Tibial nerve (tissue), 3 donors: ENCODE data around the gene PAPPA.

Source experiments
- CTCF ChIP-seq, 5 experiments: fragments of 200-600 bp in 3 of 5; fragments of 450-650 bp in 2 of 5; sonication (generic) in 3 of 5; IDR thresholded peaks; one replicate each; pipeline ENCODE4 v1.5.1; 2016 to 2019; ENCODE audit warnings: antibody characterized with exemption in 5 of 5, mild to moderate bottlenecking in 3 of 5, moderate library complexity in 2 of 5
- POLR2A ChIP-seq, 2 donors: fragments of 450-650 bp; IDR thresholded peaks; one replicate each; pipeline ENCODE4 v1.6.1; 2017; ENCODE audit warnings: antibody characterized with exemption in 2 of 2, mild to moderate bottlenecking in 2 of 2, moderate library complexity in 2 of 2

GRCh38 chr9:116349684-116350083 lies 196.1 kb downstream of the PAPPA start:
- TF ChIP-seq CTCF (IDR thresholded peaks at IDR 0.05) (no peak), POLR2A (IDR thresholded peaks at IDR 0.05) (no peak)
